A549 (cell line): ENCODE results near the gene RAB33B. TPM values are rescaled to one million over a fixed set of nuclear protein-coding genes. Genes with fewer than 3 reads are reported as not detected.

ENCODE experiments used
- ATAC-seq, 2 experiments: fragments of 200-7000 bp in 1 of 2; fragments of >200 bp in 1 of 2; cut with Nextera tagmentation in 1 of 2; cut with Tn5 transposase in 1 of 2; 3 replicates each; pipeline versions ENCODE4 v1.8.0 to v1.9.1; 2018 to 2020; ENCODE audit warnings: mild to moderate bottlenecking in 1 of 2, moderate library complexity in 1 of 2
- CTCF ChIA-PET: fragments of 300-600 bp; sonication (Branson Sonifier 250); formaldehyde crosslinking; extraction: SDS; loops from one replicate; lab custom pipeline; 2021; ENCODE audit warnings: antibody characterized with exemption, inconsistent platforms; lab: Yijun Ruan, JAX
- POLR2A ChIA-PET: fragments of 350-600 bp; formaldehyde crosslinking; extraction: SDS; loops from one replicate; lab custom pipeline; 2021; ENCODE audit warnings: antibody characterized with exemption, inconsistent platforms; lab: Yijun Ruan, JAX
- DNase-seq, 2 experiments: peaks; one replicate each; pipeline versions ENCODE4 v3.0.0 to v3.0.0-alpha.2; 2011 to 2016; ENCODE audit warnings: low read depth in 1 of 2, low spot score in 1 of 2
- FAIRE-seq: peaks from 2 replicates; lab custom pipeline; 2011; peaks lifted over from hg19 to GRCh38; lab: Jason Lieb, UNC
- H3K27ac ChIP-seq, 2 experiments: fragments of >200 bp; sonication (Bioruptor Twin); formaldehyde crosslinking; 3 replicates each; pipeline ENCODE4 v1.5.1; 2016 to 2017
- H3K4me1 ChIP-seq: fragments of >200 bp; sonication (Bioruptor Twin); formaldehyde crosslinking; 3 replicates; pipeline ENCODE4 v1.6.1; 2016
- H3K4me2 ChIP-seq: fragments of >200 bp; sonication (Bioruptor Twin); formaldehyde crosslinking; 3 replicates; pipeline ENCODE4 v1.6.1; 2016
- H3K4me3 ChIP-seq: fragments of >200 bp; sonication (Bioruptor Twin); formaldehyde crosslinking; 3 replicates; pipeline ENCODE4 v1.5.1; 2016
- H3K9me3 ChIP-seq: fragments of >200 bp; sonication (Bioruptor Twin); formaldehyde crosslinking; 3 replicates; pipeline ENCODE4 v1.6.1; 2016
- ATOH8 ChIP-seq: fragments of 250-450 bp; sonication (Bioruptor Pico); IDR thresholded peaks from 2 replicates; pipeline ENCODE4 v1.5.0; 2020; ENCODE audit warnings: low read depth, mild to moderate bottlenecking, moderate library complexity
- BHLHE40 ChIP-seq: IDR thresholded peaks from 2 replicates; pipeline ENCODE4 v1.6.1; 2012; ENCODE audit warnings: low read depth, low read length, inconsistent platforms
- EHF ChIP-seq: fragments of 250-450 bp; sonication (Bioruptor Pico); IDR thresholded peaks from 2 replicates; pipeline ENCODE4 v1.5.0; 2020; ENCODE audit warnings: mild to moderate bottlenecking
- EP300 ChIP-seq, 2 experiments: fragments of >200 bp; sonication (Bioruptor Twin); formaldehyde crosslinking; IDR thresholded peaks; 2 replicates in 1 of 2; 3 replicates in 1 of 2; pipeline ENCODE4 v1.6.1; 2016 to 2017
- HDAC2 ChIP-seq: fragments of 200-600 bp; sonication (generic); IDR thresholded peaks from 2 replicates; pipeline ENCODE4 v1.6.1; 2016
- HES2 ChIP-seq: fragments of >200 bp; sonication (Bioruptor Twin); formaldehyde crosslinking; IDR thresholded peaks from 2 replicates; pipeline ENCODE4 v1.6.1; 2016
- HEYL ChIP-seq: fragments of 250-450 bp; sonication (Bioruptor Pico); IDR thresholded peaks from 2 replicates; pipeline ENCODE4 v1.8.0; 2021; ENCODE audit warnings: mild to moderate bottlenecking, moderate library complexity
- HMGXB4 ChIP-seq: fragments of 250-450 bp; sonication (Bioruptor Pico); IDR thresholded peaks from 2 replicates; pipeline ENCODE4 v1.5.0; 2021; ENCODE audit warnings: mild to moderate bottlenecking, moderate library complexity, borderline replicate concordance
- JUNB ChIP-seq: fragments of >200 bp; sonication (Bioruptor Twin); formaldehyde crosslinking; IDR thresholded peaks from 2 replicates; pipeline ENCODE4 v1.6.1; 2016
- MAX ChIP-seq: IDR thresholded peaks from 2 replicates; pipeline ENCODE4 v1.6.1; 2012
- NFE2L2 ChIP-seq: fragments of 150-350 bp; conservative IDR thresholded peaks from 2 replicates; pipeline ENCODE4 v1.6.1; 2014; ENCODE audit warnings: low read length
- NR3C1 ChIP-seq: fragments of >200 bp; sonication (Bioruptor Twin); formaldehyde crosslinking; IDR thresholded peaks from 3 replicates; pipeline ENCODE4 v1.6.1; 2017
- PHF8 ChIP-seq: fragments of 200-600 bp; sonication (generic); IDR thresholded peaks from 2 replicates; pipeline ENCODE4 v1.6.1; 2016; ENCODE audit warnings: low read depth, mild to moderate bottlenecking, antibody characterized with exemption, moderate library complexity, borderline replicate concordance
- POLR2A ChIP-seq: IDR thresholded peaks from 2 replicates; pipeline ENCODE4 v1.6.1; 2012; ENCODE audit warnings: mild to moderate bottlenecking, low read length
- POLR2AphosphoS2 ChIP-seq: conservative IDR thresholded peaks from 2 replicates; pipeline ENCODE4 v1.6.1; 2012; ENCODE audit warnings: low read length, improper control_type of control experiment, inconsistent platforms
- RCOR1 ChIP-seq: fragments of 150-350 bp; IDR thresholded peaks from 2 replicates; pipeline ENCODE4 v1.6.1; 2014; ENCODE audit warnings: antibody characterized with exemption, low read length, low read depth
- REST ChIP-seq: fragments of 200-600 bp; sonication (generic); IDR thresholded peaks from 2 replicates; pipeline ENCODE4 v1.6.1; 2016; ENCODE audit warnings: antibody characterized with exemption, mild to moderate bottlenecking, moderate library complexity
- SMC3 ChIP-seq: fragments of >200 bp; sonication (Bioruptor Twin); formaldehyde crosslinking; IDR thresholded peaks from 3 replicates; pipeline ENCODE4 v1.6.1; 2018; ENCODE audit warnings: inconsistent platforms
- SREBF2 ChIP-seq: fragments of 450-650 bp; IDR thresholded peaks from 2 replicates; pipeline ENCODE4 v1.6.1; 2014; ENCODE audit warnings: mild to moderate bottlenecking, moderate library complexity
- TP53 ChIP-seq: fragments of 250-450 bp; sonication (Bioruptor Pico); IDR thresholded peaks from 2 replicates; pipeline ENCODE4 v1.5.0; 2021; ENCODE audit warnings: mild to moderate bottlenecking, moderate library complexity
- USF2 ChIP-seq: fragments of 450-650 bp; IDR thresholded peaks from 2 replicates; pipeline ENCODE4 v1.6.1; 2014; ENCODE audit warnings: antibody characterized with exemption
- ZC3H11A ChIP-seq: fragments of 450-650 bp; IDR thresholded peaks from 2 replicates; pipeline ENCODE4 v1.6.1; 2014; ENCODE audit warnings: antibody characterized with exemption, mild to moderate bottlenecking
- WGBS: methylation state at CpG from one replicate; pipeline ENCODE4 v1.1.6; 2017; ENCODE audit errors: missing lambda C conversion rate; 5-methylcytosine and 5-hydroxymethylcytosine counted together
- polyA plus RNA-seq, 4 experiments: library from polyadenylated mRNA; depleted of rRNA in 3 of 4; stranded (reverse); fragments of >200 nt; fragmentation: RNase III in 1 of 4; extraction: RNeasy Plus Mini Kit Qiagen cat#74134 plus additional on column Dnase treatment in 1 of 4; gene quantifications; 2 replicates in 3 of 4; 3 replicates in 1 of 4; pipeline ENCODE4 v1.2.3, GENCODE V29; 2011 to 2017

Gene RAB33B
- polyA plus RNA-seq, 2 of the 4 experiments (the other 2 are of a cell fraction) = 2.8 to 5.9 TPM

- TF ChIP-seq ZC3H11A (no peak), MAX (peak; percentile 73), EHF (no peak), POLR2AphosphoS2 (no peak), HDAC2 (no peak), TP53 (CRISPR knock-in tag) (no peak), PHF8 (peak; percentile 82), HEYL (CRISPR knock-in tag) (no peak), NFE2L2 (no peak), ATOH8 (no peak), SMC3 (0 out of 3 replicates have a peak, but pooled peaks have one; percentile 9), SREBF2 (no peak), EP300 (IDR thresholded peaks at IDR 0.05) (no peak), HES2 (no peak)
Measured at GRCh38 chr4:139453371-139454110, 380 bp upstream of the RAB33B start (continued).

- peak overlapping the region; percentile 99; a peak in 3 of 6 replicates for H3K27ac ChIP-seq
Measured at GRCh38 chr4:139455126-139455538, 1.2 kb downstream of the RAB33B start.

More at GRCh38 chr4:139455126-139455538, 1.2 kb downstream of the RAB33B start:
- Histone ChIP-seq H3K4me2 (peak overlapping the region; percentile 90), H3K4me1 (peaks cover 63% of the 10 kb centered on the region)
- DNase-seq (no peak), ATAC-seq (no peak)
- POLR2A ChIA-PET = no interaction called here
- TF ChIP-seq RCOR1 (no peak), REST (no peak), HMGXB4 (CRISPR knock-in tag) (no peak), POLR2A (no peak), JUNB (no peak), USF2 (no peak), BHLHE40 (no peak), NR3C1 (no peak), MAX (no peak), PHF8 (no peak)
- TF ChIP-seq, all 56 proteins: peak for 0
- FAIRE-seq = no peak
- no peaks in the 10 kb centered on the region for H3K9me3 ChIP-seq
- peak overlapping the region; percentile 91 for H3K4me3 ChIP-seq
- WGBS = 73% methylated on average over 6 of the region's 6 CpGs
- CTCF ChIA-PET = no interaction called here
